SW 1271 (cell line): ENCODE data around the gene MED16.

Experiments
- DNase-seq, 2 experiments: peaks; one replicate each; lab custom pipeline; 2025; lab: John Stamatoyannopoulos, UW

The MED16 gene

GRCh38 chr19:872266-872951 lies 20.6 kb downstream of the MED16 start:
- peak; percentile 66 to 90 for DNase-seq

- DNase-seq = peak in 1 of 2 experiments; percentile 21
Observed at GRCh38 chr19:871446-872265, 21.3 kb downstream of the MED16 start.

GRCh38 chr19:870963-871401 lies 22.0 kb downstream of the MED16 start:
- DNase-seq = no peak

- no peak for DNase-seq
Observed at GRCh38 chr19:870314-870713, 22.7 kb downstream of the MED16 start.

- peak; percentile 52 to 60 for DNase-seq
Observed at GRCh38 chr19:869245-870177, 23.5 kb downstream of the MED16 start.

DNA sequence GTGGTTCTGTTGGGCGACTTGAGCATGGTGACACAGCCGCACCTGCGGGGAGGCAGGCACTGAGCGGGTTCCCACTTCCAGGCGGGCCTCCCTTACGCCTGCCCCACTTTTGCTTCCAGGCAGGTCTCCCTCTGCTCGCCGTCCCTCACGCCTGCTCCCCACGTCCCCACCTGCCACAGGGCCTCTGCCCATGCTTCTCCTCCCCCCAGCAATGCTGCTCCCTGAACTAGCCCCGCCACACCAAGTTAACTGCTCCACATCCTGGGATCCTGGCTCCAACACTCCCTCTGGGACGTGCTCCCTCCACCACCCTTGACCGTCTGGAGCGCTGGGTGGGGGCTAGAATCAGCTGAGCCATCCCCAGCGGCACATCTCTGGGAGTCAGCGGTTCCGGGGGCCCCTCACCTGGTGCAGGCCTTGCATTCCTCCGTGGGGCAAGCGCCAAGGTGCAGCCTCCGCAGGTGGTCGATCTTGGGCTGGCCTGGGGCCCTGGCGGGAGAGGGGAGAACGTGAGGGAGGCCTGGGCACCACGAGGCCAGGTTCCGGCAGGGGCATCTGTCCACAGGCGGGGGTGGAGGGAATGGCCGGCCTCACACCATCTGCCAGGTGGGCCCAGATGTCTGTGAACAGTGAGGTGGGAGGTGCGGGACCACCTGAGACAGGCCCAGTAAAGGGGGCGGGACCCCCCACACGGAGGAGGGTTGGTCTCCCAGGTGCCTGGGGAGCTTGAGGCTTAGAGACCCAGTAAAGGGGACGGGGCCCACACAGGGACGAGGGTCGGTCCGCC lies 24.3 kb downstream of the MED16 start:
- DNase-seq = no peak

DNA sequence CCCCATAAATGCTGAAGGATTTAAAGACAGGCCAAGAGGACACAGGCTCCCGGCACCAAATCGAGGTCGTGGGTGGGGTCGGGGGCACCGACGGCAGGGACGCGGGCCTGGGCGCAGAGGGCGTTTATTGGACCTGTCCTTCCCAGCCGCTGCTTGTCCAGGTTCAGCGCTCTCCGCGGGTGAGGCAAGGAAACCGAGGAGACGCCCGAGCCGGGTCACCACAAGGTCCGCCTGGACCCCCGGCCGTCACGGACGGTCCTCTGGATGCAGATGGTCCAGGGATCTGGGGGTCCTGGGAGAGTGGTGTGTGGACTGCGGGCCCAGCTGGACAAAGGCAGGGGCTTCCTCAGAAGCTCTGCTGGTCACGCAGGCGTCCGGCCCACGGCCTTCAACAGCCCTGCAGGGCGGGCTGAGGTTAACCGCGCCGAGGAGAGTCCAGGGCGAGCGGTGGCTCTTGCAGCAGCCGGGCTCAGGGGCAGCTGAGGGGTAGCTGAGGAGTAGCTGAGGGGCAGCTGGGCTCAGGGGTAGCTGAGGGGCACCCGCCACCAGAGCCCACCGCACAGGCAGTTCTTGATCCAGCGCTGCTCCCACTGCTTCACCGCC lies 25.0 kb downstream of the MED16 start:
- no peak for DNase-seq

GRCh38 chr19:867301-867793 lies 25.6 kb downstream of the MED16 start:
- DNase-seq = no peak

- DNase-seq = no peak
Observed at GRCh38 chr19:866769-867300, 26.2 kb downstream of the MED16 start.

- DNase-seq = no peak
Observed at GRCh38 chr19:863315-863620, 29.7 kb downstream of the MED16 start.

- DNase-seq = no peak
Observed at GRCh38 chr19:862581-863314, 30.2 kb downstream of the MED16 start.

- no peak for DNase-seq
Observed at GRCh38 chr19:861756-862580, 31.0 kb downstream of the MED16 start.

DNA sequence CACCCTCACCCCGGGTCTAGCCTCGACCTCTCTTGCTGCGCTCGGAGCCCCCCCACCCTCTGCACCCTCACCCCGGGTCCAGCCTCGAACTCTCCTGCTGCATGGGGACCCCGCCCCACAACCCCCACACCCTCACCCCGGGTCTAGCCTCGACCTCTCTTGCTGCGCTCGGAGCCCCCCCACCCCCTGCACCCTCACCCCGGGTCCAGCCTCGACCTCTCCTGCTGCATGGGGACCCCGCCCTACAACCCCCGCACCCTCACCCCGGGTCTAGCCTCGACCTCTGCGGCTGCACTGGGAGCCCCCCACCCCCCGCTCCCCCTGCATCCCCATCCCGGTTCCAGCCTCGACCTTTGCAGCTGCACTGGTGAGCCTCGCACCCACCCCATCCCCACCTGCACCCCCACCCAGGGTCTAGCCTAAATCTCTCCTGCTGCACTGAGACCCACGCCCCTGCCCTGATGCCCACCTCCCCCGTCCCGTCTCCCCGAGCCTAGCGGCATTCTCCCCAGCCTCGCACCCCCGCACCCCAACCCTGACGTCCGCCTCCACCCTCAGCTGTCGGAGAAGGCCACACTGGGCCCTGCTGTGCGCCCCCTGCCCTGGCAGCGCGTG lies 31.7 kb downstream of the MED16 start:
- no peak for DNase-seq

- DNase-seq = no peak
Observed at GRCh38 chr19:858868-859843, 33.8 kb downstream of the MED16 start, which contains the start of gene CFD. TSS of gene CFD (plus strand) at chr19:859664. CDS start at chr19:859690, 26 bp downstream.

DNA sequence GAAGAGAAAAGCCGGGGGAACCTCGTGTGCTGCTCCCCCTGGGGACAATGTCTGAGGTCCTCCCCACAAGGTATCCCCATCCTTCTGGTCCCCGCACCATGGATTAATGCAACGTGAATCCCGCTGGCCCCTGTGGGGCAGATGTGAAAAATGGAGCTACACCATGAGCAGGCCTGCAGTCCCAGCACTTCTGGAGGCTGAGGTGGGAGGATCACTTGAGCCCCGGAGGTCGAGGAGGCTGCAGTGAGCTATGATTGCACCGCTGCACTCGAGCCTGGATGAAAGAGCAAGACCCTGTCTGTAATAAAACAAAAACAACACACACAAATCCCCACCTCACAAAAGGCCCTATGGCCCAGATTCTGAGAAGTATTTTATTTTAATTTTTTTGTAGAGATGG lies 34.7 kb downstream of the MED16 start:
- no peak for DNase-seq

DNA sequence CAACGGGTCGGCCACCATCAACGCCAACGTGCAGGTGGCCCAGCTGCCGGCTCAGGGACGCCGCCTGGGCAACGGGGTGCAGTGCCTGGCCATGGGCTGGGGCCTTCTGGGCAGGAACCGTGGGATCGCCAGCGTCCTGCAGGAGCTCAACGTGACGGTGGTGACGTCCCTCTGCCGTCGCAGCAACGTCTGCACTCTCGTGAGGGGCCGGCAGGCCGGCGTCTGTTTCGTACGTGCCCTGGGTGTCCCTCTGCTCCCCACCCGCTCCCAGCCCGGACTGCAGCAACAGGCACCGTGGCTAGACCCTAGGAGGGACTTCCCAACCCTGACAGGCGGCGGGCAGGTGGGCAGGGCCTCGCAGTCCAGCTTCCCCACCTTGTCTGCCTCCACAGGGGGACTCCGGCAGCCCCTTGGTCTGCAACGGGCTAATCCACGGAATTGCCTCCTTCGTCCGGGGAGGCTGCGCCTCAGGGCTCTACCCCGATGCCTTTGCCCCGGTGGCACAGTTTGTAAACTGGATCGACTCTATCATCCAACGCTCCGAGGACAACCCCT lies 37.3 kb downstream of the MED16 start:
- no peak for DNase-seq

GRCh38 chr19:855142-855541 lies 37.8 kb downstream of the MED16 start:
- DNase-seq = no peak
